K562 (cell line): ENCODE measurements around the gene DHX29.

ENCODE experiments used
- CEBPZ ChIP-seq: fragments of 150-350 bp; IDR thresholded peaks from 2 replicates; pipeline ENCODE4 v1.6.1; 2014; ENCODE audit warnings: low read depth, mild to moderate bottlenecking, low read length, borderline replicate concordance
- RAD21 ChIP-seq, 2 experiments: fragments of 250-450 bp in 1 of 2; fragments of 450-650 bp in 1 of 2; sonication (Bioruptor Pico) in 1 of 2; formaldehyde crosslinking in 1 of 2; IDR thresholded peaks in 1 of 2; conservative IDR thresholded peaks in 1 of 2; 2 replicates each; pipeline versions ENCODE4 v1.4.0 to v1.8.0; 2020 to 2022; ENCODE audit warnings: mild to moderate bottlenecking in 2 of 2, moderate library complexity in 1 of 2
- RB1 ChIP-seq: fragments of 450-650 bp; IDR thresholded peaks from 2 replicates; pipeline ENCODE4 v1.6.1; 2017; ENCODE audit warnings: low read depth, mild to moderate bottlenecking
- TAF7 ChIP-seq: fragments of 450-650 bp; IDR thresholded peaks from 2 replicates; pipeline ENCODE4 v1.6.1; 2016; ENCODE audit warnings: missing genetic modification characterization, missing compliant biosample characterization
- YY1 ChIP-seq, 3 experiments: IDR thresholded peaks; 2 replicates each; pipeline ENCODE4 v1.6.1; 2011; ENCODE audit warnings: low read length in 2 of 3, mild to moderate bottlenecking in 2 of 3, moderate library complexity in 2 of 3, borderline replicate concordance in 1 of 3, control low read depth in 1 of 3, low read depth in 1 of 3; ENCODE audit not compliant: insufficient read depth in 3 of 3, insufficient replicate concordance in 2 of 3, control insufficient read depth in 1 of 3, insufficient read length in 1 of 3; ENCODE audit errors: extremely low read depth in 1 of 3
- ZNF384 ChIP-seq: IDR thresholded peaks from 2 replicates; pipeline ENCODE4 v1.6.1; 2012; ENCODE audit warnings: low read depth, low read length, improper control_type of control experiment
- ZZZ3 ChIP-seq: fragments of 450-650 bp; IDR thresholded peaks from 2 replicates; pipeline ENCODE4 v1.6.1; 2016; ENCODE audit warnings: antibody characterized with exemption, mild to moderate bottlenecking, moderate library complexity
- TF ChIP-seq, protein P1 (sequence below): sonication (generic); formaldehyde crosslinking; IDR thresholded peaks from 2 replicates; pipeline ENCODE4 v1.8.1; 2022; ENCODE audit warnings: missing genetic modification reagents

DNA sequence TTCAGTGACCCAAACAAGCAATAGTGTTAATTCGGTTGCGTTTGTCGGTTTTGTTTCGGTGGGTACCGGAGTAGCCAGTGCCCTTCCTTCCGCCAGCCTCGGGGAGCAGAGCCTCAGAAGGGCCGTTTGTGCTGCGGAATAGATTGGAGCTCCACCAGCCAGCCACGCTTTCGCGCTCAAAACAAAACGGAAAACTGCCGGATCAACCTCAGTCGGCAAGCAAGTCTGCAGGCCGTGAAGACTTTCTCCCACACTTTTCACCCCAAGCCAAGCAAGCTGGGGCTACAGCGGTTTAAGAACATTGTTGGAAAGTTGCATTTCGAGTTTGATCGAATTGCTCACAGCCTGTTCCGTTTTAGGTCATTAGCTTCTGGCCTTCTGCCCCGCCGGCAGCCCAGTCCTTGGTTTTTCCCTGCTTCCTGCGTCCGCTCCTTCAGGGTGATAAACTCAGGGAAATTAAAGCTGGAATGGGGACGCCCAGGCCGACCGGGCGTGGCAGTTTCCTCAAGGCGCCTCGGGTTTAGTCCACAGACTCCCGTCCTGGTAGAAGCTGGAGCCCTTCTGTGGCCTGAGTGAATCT is 73.3 kb downstream of the DHX29 start:
- TF ChIP-seq RAD21 (CRISPR knock-in tag; conservative IDR thresholded peaks at IDR 0.05 in 1 of 2, IDR thresholded peaks at IDR 0.05 in 1 of 2) (no peak), ZZZ3 (no peak), ZNF384 (no peak), TAF7 (tag) (no peak), YY1 (IDR thresholded peaks at IDR 0.05; ENCODE audit: borderline replicate concordance in 1 of 3, control insufficient read depth in 1 of 3, extremely low read depth in 1 of 3, insufficient read depth in 3 of 3, insufficient read length in 1 of 3, insufficient replicate concordance in 2 of 3, low read depth in 1 of 3, low read length in 2 of 3) (no peak), RB1 (no peak), CEBPZ (no peak)
- TF ChIP-seq, protein P1, sequence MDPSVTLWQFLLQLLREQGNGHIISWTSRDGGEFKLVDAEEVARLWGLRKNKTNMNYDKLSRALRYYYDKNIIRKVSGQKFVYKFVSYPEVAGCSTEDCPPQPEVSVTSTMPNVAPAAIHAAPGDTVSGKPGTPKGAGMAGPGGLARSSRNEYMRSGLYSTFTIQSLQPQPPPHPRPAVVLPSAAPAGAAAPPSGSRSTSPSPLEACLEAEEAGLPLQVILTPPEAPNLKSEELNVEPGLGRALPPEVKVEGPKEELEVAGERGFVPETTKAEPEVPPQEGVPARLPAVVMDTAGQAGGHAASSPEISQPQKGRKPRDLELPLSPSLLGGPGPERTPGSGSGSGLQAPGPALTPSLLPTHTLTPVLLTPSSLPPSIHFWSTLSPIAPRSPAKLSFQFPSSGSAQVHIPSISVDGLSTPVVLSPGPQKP: no peak
